Measurements from ENCODE around the gene RUNX1. TPM values are rescaled to one million over a fixed set of nuclear protein-coding genes. Genes with fewer than 3 reads are reported as not detected.

Gene RUNX1
- total and polyA plus RNA-seq, 10 donors = 4.8 to 70.0 (median 43.6) TPM

- no peaks in the 10 kb centered on the region for H3K27me3 ChIP-seq (replicated peaks in 1 of 7)
- 71 to 78% (median 75%) methylated on average over 11 of the region's 11 CpGs for WGBS, 5 donors
- H3K36me3 ChIP-seq = peaks cover 0 to 67% (median 8%) of the 10 kb centered on the region in 6 donors
- DNase-seq = no peak
- TF ChIP-seq CTCF (IDR thresholded peaks at IDR 0.05 in 8 of 11, conservative IDR thresholded peaks at IDR 0.05 in 3 of 11) (no peak), POLR2AphosphoS5 (IDR thresholded peaks at IDR 0.05) (no peak), POLR2A (IDR thresholded peaks at IDR 0.05) (no peak)
- peaks cover 25 to 56% (median 38%) of the 10 kb centered on the region in 6 donors for H3K4me1 ChIP-seq
- H3K27ac ChIP-seq = peak overlapping the region in 4 of 8 donors; percentile 15 to 55 (median 51)
- H3K4me3 ChIP-seq = no peak overlapping the region
- H3K9me3 ChIP-seq = no peaks in the 10 kb centered on the region
- intact Hi-C loops (cut with DNase I; ENCODE audit: low total_unique reads) = no loop called here
Measured at GRCh38 chr21:34846601-34847112, 202.4 kb downstream of the RUNX1 start.

GRCh38 chr21:34845521-34846451 lies 203.3 kb downstream of the RUNX1 start:
- H3K27ac ChIP-seq = peak overlapping the region in 6 of 8 donors; percentile 8 to 63 (median 51)
- H3K4me1 ChIP-seq = peaks cover 25 to 60% (median 38%) of the 10 kb centered on the region in 6 donors
- H3K27me3 ChIP-seq (replicated peaks in 1 of 7) = no peaks in the 10 kb centered on the region
- H3K36me3 ChIP-seq = peaks cover 0 to 67% (median 6%) of the 10 kb centered on the region in 6 donors
- DNase-seq = no peak
- no peaks in the 10 kb centered on the region for H3K9me3 ChIP-seq
- WGBS, 5 donors = 35 to 64% (median 51%) methylated on average over 8 of the region's 8 CpGs
- TF ChIP-seq POLR2AphosphoS5 (IDR thresholded peaks at IDR 0.05) (no peak), CTCF (IDR thresholded peaks at IDR 0.05 in 8 of 11, conservative IDR thresholded peaks at IDR 0.05 in 3 of 11) (no peak), POLR2A (IDR thresholded peaks at IDR 0.05) (no peak)
- H3K4me3 ChIP-seq = no peak overlapping the region
- intact Hi-C loops (cut with DNase I; ENCODE audit: low total_unique reads) = no loop called here

DNA sequence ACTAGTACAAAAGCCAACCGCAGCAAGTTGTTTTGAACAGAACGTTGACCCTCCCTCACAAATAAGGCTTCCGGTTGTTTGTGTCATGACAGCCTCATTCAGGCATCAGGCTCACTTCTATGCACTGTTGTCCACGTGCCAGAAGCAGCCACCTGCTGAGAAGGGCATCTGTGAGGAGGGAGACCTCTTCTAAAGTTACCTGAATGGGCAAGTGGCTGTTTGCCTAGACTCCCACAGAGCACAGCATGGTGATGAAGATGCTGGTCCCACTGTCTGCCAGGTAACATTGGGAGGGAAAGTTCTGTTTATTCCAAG lies 204.2 kb downstream of the RUNX1 start:
- 50 to 85% (median 64%) methylated on average over 1 to 4 of the region's 4 CpGs for WGBS, 5 donors
- peak overlapping the region in 5 of 8 donors; percentile 0 to 63 (median 53) for H3K27ac ChIP-seq
- intact Hi-C loops (cut with DNase I; ENCODE audit: low total_unique reads) = no loop called here

More for the DNA sequence above, 204.2 kb downstream of the RUNX1 start:
- Histone ChIP-seq H3K4me3 (no peak overlapping the region), H3K4me1 (peaks cover 25 to 62% (median 38%) of the 10 kb centered on the region in 6 donors), H3K9me3 (no peaks in the 10 kb centered on the region), H3K27me3 (replicated peaks in 1 of 7) (no peaks in the 10 kb centered on the region), H3K36me3 (peaks cover 0 to 67% (median 8%) of the 10 kb centered on the region in 6 donors)
- no peak for DNase-seq
- TF ChIP-seq POLR2A (IDR thresholded peaks at IDR 0.05) (no peak), POLR2AphosphoS5 (IDR thresholded peaks at IDR 0.05) (no peak), CTCF (IDR thresholded peaks at IDR 0.05 in 8 of 11, conservative IDR thresholded peaks at IDR 0.05 in 3 of 11) (no peak)

Measured in spleen (tissue), 11 donors.